ENCODE results near the gene SIMC1.

SIMC1 gene

DNA sequence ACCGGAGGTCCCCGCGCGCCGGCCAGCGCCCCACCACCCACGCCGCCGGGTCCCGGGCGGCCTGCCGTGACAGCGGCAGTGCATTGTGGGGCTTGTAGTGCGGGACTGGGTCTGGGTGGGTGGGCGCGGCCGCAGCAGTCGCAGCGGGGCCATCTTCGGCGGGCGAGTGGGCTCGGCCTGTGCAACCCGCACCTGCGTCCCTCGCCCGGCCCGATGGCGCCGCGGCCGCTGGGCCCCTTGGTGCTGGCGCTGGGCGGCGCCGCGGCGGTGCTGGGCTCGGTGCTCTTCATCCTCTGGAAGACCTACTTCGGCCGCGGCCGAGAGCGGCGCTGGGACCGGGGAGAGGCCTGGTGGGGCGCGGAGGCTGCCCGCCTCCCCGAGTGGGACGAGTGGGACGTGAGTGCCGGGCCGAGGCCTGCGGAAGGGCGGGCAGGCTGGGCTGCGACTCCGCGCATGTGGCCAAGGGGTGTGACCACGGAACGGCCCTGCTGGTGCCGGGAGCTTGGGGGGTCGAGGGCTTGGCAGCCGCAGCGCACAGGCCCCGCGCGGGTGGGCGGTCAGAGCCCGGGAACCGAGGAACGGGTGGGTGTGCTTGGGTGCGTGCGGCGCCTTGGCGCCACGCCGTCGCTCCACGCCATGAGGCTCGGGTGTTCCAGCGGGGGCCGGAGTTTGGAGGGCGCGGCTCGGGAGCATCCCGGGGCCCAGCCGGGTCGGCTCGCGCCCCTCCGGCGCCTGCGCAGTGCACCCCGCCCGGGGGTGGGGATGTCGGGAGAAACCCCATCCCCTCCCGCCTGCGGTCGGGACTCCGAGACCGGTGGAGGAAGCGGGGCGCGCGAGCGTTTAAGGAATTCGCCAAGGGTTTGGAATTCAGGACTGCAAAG lies 127.4 kb downstream of the SIMC1 start, which contains the start of gene ARL10:
Gene ARL10, plus strand, starts transcription at position 137 of the 881 bp plus-strand sequence. Its CDS starts 77 bp downstream, at position 214.
- peak; percentile 50 for DNase-seq (ENCODE audit: low read depth)

DNA sequence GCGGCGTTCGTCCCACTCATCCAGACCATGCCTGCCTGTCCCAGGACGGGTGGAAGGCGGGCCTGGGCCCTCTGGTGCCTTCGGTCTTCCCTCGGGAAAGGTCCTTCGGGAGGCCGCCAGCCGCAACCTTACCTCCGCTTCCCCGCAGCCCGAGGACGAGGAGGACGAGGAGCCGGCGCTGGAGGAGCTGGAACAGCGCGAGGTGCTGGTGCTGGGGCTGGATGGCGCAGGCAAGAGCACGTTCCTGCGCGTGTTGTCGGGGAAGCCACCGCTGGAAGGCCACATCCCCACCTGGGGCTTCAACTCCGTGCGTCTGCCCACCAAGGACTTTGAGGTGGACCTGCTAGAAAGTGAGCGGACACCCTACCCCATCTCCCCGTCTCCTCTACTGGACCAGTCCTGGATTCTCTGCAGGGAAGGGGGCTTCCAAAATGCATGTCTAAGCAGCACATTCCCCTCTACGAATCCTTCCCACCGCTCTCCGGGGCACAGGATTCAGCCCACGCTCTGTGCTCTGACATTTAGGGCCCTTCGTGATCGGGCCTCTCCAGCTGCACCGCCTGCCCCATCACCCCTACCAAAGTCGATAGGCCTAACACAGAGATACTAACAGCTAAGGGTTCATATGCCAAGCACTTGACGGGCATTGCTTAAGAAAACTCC lies 128.1 kb downstream of the SIMC1 start:
- DNase-seq (ENCODE audit: low read depth) = no peak

DNA sequence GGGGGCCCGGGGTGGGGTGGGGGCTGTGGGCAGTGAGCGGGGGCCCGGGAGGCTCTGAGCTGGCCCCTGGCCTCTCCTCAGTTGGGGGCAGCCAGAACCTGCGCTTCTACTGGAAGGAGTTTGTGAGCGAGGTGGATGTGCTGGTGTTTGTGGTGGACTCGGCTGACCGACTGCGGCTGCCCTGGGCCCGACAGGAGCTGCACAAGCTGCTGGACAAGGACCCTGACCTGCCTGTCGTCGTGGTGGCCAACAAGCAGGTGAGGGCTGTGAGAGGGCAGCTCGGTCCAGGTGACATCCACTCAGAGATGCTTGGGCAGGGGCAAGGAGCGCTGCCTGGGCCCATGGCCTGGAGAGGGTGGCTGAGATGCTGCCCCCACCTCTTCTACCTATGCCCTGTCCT lies 130.5 kb downstream of the SIMC1 start:
- DNase-seq (ENCODE audit: low read depth) = no peak

DNA sequence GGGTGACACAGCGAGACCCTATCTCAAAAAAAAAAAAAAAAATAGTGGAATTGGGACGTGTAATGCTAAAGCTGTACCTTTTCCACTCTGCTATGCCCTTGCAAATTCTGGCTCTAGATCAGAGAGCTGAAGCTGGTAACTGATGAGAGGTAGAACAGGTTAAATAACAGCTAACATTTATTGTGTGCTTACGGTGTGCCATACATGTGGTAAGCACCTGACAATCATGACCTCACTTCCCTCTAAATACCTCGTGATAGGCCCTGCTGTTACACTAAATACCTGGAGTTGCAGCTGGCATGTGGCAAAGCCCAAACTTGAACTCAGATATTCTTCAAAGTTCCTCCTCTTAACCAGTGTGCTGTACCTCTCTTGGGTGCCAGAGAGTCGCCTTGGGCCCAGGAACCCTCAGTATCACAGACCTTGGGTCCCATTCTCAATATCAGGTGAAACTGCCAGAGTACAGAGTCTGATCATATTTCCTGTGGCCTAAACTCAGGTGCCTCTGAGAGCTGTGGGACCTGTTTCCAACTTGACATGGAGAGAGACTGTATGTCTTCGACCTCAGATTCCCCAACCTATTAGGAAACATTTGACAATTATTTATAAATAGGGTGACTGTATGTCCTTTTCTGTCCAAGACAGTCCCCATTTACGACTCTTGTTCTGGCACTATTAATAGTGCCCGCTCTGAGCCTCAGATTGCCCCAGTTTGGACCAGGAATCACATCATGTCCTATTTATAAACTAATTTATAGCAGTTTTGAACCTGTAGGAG lies 131.9 kb downstream of the SIMC1 start:
- no peak for DNase-seq (ENCODE audit: low read depth)

DNA sequence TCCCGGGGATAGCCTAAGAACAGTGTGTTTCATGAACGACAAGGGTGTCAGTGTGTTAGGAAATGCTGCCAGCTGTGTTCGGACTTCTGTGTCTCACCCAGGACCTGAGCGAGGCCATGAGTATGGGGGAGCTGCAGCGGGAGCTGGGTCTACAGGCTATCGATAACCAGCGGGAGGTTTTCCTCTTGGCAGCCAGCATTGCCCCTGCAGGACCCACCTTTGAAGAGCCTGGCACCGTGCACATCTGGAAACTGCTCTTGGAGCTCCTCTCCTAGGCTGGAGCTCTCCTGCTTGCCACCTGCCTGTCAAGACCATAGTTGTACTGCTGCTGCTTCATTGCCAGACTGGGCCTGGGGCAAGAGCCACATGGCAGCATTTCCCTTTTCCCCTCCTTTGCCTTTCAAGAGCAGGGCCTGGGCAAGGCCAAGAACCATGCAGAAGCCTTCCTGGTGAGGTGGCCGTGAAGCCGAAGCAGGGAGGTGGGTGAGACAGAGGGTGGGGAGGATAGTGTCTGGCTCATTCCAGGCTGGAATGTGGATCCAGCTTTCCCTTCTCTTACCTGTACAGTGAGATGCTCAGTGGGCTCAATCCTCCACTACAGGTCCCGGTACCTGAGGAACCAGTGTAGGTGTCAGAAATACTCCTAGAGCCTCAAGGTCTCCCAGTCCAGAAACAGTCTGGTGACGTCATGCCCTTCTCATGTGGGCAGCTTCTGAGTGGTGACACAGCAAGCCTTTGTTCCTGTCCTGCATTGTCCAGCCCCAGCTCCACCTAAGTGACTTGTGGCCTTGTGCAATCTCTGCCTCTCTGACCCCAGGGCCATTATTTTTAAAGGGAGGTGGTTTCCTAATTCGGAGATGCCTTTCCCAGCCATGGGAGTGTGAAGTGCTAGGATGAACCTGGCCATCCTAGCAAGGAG lies 133.7 kb downstream of the SIMC1 start:
- DNase-seq (ENCODE audit: low read depth) = no peak

DNA sequence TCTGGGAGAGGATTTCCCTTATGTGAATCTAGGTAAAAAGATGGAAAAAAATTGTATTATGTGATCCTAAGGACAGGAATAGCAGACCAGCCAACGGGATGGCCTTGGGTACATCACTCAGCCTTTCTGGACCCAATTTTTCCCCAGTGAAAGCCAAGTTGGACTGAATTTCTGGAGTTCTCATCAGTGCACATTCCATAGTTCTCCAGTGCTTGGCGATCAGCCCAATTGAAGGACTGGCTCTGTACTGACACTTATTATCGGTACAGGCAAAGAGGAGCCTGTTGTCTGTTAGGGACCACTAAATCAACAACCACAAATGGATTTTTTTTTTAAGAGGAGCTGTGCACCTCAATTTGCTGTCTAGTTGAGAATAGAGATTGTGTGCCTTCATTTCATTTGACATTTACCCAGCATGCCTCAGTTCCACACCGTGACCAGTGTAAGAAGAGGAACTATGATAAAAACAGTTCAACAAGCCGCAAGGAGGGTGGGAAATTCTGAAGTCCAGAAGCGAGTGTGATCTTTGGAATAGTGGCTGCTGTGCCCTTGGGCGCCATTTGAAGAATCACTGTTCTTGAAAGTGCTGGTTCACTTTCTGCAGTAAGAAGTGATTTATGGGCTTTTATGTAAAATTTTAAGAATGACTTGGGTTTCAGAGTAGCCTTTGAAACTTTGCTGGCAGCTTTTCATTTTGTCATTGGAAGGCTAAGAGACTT lies 135.0 kb downstream of the SIMC1 start:
- DNase-seq (ENCODE audit: low read depth) = no peak

DNA sequence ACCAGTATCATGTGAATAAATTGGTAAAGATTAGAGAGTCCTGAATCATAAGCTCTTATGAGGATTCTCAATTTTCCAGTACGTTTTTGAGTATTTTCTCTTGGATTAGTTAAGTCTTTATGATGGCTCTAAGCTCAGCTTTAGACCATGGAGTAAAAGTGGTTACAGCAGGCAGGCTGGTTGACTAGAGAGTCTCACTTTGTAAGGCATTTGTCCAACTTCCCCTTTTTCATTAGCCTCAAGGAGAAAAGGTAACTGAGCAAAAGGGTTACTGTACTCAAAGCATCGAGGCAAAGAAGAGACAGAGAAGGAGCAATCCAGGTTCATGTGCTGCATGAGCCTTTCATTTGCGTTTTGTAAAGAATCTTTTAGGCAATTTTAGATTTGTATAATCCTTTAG lies 141.7 kb downstream of the SIMC1 start:
- DNase-seq (ENCODE audit: low read depth) = no peak

DNA sequence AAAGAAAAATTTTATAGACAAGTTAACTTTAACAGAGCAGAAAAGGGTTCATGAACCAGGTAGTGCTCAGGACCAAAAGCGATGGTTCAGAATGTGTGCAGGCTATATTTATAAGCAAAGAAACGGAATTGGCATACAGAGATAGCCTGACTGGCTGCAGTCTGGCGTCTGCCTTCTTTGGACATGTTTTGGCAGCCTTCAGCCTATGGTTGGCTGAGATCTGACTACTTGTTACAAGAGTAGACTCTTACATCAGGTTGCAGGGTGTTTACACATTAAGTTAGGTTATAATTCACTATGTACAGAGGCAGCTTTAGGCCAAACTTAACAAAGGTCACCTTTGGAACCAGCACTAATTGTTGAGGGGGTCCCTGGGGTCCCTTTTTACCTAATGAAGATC lies 143.2 kb downstream of the SIMC1 start:
- DNase-seq (ENCODE audit: low read depth) = no peak

DNA sequence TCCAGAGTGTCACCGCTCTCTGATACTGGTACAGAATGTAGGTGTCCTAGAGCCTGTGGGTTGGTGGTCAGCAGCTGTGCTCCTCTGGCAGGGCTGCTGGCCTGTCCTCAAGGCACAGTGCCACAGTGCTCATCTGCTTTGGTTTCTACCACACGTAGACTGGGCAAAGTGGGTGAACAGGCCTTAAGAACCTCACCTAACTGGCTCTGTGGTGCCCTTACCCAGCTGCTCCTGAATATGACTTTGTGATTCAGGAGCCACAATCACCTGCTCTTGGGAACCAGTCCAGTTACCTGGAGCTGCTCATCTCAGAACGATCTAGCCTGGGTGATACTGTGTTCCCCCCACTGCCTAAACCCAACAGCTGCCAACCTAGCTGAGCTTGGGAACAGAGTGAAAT lies 143.8 kb downstream of the SIMC1 start:
- no peak for DNase-seq (ENCODE audit: low read depth)

DNA sequence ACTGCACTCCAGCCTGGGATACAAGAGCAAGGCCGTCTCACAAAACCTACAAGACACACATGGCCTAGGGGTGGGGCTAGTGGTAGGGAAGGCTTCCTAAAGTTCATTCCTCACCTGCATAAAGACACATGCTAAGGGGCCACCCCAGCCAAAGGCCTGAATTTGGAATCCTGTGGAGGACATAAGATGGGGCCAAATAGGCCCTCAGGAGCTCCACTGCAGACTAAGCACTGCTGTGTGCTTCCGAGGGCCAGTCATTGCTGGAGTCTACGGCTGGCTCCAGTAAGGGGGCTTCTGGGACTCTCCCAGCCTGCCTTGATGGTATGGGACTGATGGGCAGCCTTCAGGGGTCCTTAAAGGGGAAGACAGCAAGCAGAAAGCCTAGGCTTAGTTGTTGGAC lies 144.5 kb downstream of the SIMC1 start:
- no peak for DNase-seq (ENCODE audit: low read depth)

DNA sequence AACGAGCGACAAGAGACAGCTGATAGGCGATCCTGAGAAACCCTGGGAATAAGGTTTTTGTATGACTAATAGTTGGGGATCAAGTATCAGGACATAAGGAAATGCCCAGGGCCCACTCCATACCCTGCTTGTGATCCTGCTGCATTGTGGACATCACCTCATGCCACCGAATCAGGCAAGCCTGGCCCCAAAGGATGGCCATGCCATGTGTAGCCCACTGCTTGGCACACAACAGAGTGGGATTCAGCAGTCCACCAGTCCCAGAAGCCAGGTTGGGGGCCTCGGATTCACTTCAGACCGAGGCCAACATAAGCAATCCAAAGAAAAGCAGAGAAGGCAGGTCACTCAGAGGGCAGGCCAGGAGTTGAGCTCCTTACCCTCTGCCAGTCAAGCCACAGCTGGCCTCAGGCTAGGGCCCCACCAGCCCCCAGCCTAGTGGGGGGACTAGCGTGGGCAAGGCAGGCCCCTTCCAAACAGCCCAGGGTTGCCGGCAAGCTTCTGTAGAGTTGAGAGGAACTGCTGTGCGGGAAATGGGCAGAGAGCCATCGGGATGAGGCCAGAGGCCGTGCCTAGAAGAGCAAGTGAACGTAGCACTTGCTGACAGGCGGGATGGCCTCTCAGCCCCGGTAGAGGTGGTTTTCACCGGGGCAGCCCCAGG lies 145.2 kb downstream of the SIMC1 start:
- no peak for DNase-seq (ENCODE audit: low read depth)

DNA sequence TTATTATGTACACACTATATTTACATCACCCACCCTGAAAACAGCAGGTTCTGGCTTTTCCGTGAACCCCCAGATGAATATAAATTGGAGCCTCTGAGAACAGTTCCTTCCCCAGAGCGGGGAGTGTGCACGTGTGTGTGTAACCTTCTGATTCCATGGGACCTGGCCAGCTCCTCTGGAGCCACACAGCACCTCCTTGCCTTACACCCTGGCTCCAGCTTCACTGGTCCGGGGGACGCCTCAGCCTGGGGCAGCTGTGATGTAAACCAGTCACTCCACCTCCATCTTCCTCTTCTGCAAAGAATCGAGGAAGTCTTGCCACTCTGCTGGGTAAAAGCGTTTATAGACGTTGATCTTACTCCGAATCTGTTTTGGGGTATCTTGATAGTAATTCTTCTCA lies 145.7 kb downstream of the SIMC1 start:
- DNase-seq (ENCODE audit: low read depth) = no peak

DNA sequence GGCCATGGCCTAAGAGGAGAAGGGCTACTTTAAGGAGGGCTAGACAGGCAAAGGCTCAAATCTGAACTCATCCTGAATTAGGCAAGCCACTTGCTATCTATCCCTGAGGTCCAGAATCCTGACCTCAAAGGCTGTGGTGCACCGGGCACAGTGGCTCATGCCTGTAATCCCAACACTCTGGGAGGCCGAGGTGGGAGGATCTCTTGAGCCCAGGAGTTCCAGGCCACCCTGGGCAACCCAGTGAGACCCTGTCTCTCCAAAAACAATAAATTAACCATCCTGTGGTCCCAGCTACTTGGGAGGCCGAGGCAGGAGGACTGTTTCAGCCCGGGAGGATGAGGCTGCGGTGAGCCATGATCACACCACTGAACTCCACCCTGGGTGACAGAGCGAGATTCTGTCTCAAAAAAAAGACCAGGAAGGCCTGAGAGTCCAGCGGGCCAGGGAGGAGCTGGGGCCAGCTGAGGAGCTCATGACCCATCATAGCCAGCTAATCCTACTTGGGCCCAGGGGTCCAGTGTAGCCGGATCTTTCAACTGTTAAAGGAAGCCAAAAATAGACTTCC lies 146.2 kb downstream of the SIMC1 start:
- no peak for DNase-seq (ENCODE audit: low read depth)

DNA sequence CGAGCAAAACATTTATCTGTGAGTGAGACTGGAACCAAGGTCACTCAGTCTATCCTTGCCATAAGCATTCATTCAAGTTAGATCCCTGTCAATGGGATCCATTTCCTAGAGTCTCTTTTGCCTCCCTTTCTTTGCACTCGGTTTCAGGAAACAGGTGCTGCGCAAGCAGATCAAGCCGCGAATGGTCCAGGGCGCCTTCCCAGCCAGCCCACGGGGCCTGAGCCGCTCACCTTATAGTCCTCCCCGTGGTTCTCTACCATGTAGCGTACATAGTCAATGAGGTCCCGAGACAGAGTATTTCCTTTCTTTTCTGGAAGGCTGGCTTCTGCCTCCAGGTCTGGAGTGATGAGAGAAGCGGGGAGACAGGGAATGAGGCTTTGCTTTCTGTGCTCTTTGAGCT lies 146.8 kb downstream of the SIMC1 start:
- DNase-seq (ENCODE audit: low read depth) = no peak

DNA sequence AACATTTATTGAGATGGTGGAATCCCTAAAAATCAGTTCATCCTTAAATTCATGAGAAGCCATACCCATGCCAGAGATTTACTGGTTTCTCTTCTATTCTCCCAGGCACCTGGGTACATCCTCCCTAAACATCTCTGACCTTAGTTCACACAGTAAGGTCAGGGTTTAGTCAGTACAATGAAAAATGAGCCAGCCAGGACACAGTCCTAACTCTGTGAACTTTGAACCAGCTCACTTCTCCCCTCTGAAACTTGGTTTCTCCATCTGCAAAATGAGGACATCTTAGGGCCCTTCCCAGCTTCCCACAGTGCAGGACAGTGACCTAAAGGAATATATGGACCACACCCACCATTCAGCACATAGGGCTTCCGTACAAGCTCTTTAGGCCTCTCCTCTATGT lies 148.3 kb downstream of the SIMC1 start:
- DNase-seq (ENCODE audit: low read depth) = no peak

DNA sequence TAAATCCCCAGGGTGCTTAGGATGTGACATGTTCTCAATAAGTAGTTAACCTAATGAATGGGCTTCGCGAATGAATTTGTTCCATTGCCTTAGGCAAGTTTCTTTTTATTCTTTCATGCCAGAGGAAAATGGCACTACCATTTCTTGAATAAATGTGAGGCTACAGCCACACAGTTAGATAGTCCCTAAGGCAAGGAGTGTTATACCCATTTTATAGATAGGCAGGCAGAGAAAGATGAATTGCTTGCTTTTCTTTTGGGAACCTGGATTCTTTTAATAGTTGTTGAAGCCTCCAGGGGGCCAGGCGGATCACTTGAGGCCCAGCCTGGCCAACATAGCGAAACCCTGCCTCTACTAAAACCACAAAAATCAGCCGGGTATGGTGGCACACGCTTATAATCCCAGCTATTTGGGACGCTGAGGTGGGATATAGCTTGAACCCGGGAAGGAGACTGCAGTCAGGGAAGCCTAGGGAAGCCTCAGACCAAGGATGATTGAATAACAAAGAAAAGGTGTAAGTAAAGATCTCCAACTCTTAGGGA lies 149.2 kb downstream of the SIMC1 start:
- DNase-seq (ENCODE audit: low read depth) = no peak

DNA sequence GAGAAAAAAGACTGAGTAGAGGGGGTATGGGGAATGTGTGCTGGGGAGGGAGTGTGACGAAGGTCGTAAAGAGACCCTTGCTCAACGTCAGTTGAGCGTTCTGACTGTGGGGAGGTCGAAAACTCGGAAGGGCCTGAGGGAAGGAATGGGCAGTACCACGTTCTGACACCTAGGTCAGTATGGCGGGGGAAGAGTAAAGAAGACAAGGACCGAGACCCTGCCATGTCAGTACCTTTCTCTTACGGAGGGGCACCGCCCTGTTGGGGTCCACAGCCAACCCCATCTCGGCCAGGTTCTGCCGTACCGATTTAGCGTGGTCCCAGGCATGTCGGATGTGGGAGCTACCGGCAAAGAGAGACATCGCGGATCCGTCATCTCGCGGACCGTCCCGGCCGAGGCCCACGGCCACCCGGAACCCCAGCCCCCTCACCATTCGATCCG lies 149.8 kb downstream of the SIMC1 start:
- no peak for DNase-seq (ENCODE audit: low read depth)

DNA sequence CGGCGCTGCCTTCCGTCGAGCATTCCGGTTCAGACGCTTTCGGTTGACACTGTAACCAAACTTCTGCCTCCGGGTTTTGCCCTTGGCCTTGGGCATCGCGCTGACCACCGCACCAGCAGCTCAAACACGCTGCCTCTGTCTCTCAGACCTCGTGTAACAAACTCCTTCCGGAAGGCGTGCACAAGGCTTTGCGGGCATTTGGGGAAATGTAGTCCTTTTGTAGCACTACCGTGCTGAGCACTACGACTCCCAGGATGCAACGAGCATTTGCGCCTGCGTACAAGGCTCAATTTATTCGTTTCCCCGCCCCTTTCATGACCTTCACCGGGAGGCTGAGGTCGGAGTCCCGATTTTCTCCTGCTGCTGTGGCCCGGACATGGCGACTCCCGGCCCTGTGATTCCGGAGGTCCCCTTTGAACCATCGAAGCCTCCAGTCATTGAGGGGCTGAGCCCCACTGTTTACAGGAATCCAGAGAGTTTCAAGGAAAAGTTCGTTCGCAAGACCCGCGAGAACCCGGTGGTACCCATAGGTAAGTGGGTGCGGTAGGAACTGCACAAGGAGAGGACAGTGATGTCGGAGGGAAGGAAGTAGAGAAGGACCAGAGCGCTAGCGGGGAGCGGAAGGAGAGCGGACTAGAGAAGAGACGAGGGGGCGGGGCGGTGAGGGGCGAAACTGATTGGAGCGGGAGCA lies 150.4 kb downstream of the SIMC1 start, which contains the start of the genes HIGD2A and NOP16:
Gene HIGD2A, plus strand, starts transcription at position 308 of the 691 bp plus-strand sequence. Its CDS starts 69 bp downstream, at position 377.
Gene NOP16, minus strand, starts transcription at position 155 of the 691 bp plus-strand sequence. Its CDS starts 59 bp downstream, at position 96.
- DNase-seq (ENCODE audit: low read depth) = peak; percentile 99
